ENCODE measurements around the gene FLT3.

Gene FLT3

GRCh38 chr13:28031220-28031895 is 69.0 kb downstream of the FLT3 start:
- H3K27ac ChIP-seq = no peak overlapping the region

GRCh38 chr13:28027607-28028364 is 72.6 kb downstream of the FLT3 start:
- no peak for TF ChIP-seq ZFX (IDR thresholded peaks at IDR 0.05; ENCODE audit: borderline replicate concordance)
- TF ChIP-seq CTCF (IDR thresholded peaks at IDR 0.05) = no peak
- H3K27ac ChIP-seq = no peak overlapping the region

More at GRCh38 chr13:28031220-28031895, 69.0 kb downstream of the FLT3 start:
- TF ChIP-seq ZFX (IDR thresholded peaks at IDR 0.05; ENCODE audit: borderline replicate concordance) = no peak
- no peak for TF ChIP-seq CTCF (IDR thresholded peaks at IDR 0.05)

GRCh38 chr13:28027071-28027470 is 73.3 kb downstream of the FLT3 start:
- no peak for TF ChIP-seq CTCF (IDR thresholded peaks at IDR 0.05)
- TF ChIP-seq ZFX (IDR thresholded peaks at IDR 0.05; ENCODE audit: borderline replicate concordance) = no peak
- H3K27ac ChIP-seq = no peak overlapping the region

GRCh38 chr13:28026508-28026907 is 73.9 kb downstream of the FLT3 start:
- H3K27ac ChIP-seq = no peak overlapping the region
- no peak for TF ChIP-seq ZFX (IDR thresholded peaks at IDR 0.05; ENCODE audit: borderline replicate concordance)
- no peak for TF ChIP-seq CTCF (IDR thresholded peaks at IDR 0.05)

GRCh38 chr13:28022848-28023518 is 77.4 kb downstream of the FLT3 start:
- TF ChIP-seq ZFX (IDR thresholded peaks at IDR 0.05; ENCODE audit: borderline replicate concordance) = no peak
- TF ChIP-seq CTCF (IDR thresholded peaks at IDR 0.05) = no peak
- H3K27ac ChIP-seq = no peak overlapping the region

GRCh38 chr13:28014301-28014700 is 86.1 kb downstream of the FLT3 start:
- TF ChIP-seq ZFX (IDR thresholded peaks at IDR 0.05; ENCODE audit: borderline replicate concordance) (no peak), CTCF (IDR thresholded peaks at IDR 0.05) (no peak)
- no peak overlapping the region for H3K27ac ChIP-seq
